Stimulated activated CD8-positive, alpha-beta memory T cell treated with anti-CD3 and anti-CD28 coated beads, Interleukin-2, amount 100 ng/mL, for 48 hours (primary cell): ENCODE results near the gene RASGRF1.

Source experiments
- DNase-seq, 2 donors: peaks; one replicate each; pipeline ENCODE4 v3.0.0-alpha.2; 2020; ENCODE audit warnings: low read depth in 2 of 2

Gene RASGRF1

DNA sequence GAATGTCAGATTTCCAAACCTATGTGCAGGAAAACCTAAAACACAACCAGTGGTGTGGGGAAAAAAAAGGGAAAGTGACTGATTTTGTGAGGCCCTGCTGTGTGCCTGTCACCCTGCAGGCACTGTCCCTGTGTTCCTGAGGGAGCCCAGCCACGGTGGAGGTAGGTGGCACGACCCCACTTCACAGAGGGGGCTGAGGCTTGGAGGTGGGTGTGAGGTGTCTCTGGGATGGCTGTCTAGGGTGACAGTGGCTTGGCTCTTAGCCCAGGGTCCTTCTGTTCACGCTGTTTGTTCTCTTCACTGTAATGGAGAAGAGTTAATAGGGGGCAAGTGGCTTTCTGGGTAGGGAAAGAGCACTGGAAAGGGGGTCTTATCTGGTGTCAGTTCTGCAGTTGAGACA lies 22.6 kb downstream of the RASGRF1 start:
- DNase-seq: no peak

DNA sequence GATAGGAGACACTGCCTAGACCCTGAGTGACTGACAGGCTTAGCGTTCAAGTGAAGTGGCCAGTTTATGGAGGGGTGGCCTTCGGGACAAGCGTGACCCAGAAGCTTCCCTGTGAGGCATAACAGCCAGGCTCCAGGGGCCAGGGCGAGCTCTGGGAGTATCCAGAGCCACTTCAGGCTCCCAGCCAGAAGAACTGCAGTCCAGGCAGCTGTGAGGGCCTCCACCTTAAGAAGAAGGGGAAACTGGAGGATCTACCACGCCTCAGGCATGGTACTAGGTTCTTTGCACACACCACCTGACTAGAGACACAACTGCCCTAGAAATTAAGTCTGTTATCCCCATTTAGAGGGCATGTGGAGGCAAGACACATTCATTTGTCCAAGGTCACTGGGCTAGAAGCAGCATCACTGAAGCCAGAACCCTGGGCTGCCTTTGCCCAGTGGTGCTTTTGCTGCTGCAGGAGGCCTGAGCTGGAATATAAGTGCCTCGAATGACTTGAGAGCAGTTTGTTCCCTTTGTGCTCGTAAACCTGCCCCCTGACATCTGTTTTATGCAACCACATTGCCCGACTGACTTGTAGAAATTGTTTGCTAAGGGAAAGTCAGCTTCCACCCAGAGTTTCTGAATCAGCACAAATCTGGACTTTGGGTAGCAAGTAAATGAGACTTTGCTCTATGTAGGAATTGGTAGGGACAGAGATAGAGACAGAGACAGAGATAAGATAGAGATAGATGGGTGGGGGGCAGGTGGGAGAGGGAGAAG lies 23.3 kb downstream of the RASGRF1 start:
- no peak for DNase-seq

DNA sequence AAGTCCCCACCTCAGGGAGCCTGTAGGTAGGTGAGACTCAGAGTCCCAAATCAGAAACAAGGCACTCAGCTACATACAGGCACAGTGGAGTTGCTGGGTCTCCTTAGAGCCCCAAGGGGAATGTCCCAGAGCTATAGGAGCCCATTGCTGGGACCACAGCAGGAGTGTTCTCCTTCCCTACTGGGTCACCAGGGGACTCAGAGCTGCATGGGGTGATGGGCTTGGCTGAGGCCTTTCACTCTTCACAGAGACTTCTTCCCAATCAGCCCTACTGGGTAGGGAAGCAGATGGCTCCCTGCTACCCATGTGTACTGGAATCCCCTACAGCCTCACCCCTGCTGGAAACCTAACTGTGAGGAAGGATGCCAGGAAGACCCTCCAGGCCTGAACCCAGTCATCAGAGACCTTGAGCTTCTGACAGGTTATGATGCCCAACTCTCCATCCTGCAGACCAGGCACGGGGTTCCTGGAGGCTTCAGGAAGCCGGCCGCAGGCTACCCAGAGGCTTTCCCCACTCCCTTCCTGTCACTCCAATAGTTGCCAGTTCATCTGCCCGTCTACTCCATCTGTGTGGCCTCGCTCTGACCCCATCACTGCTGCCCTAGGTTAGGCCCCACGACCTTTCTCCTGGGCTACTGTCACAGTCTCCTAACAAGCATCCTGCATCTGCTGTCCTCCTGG lies 24.0 kb downstream of the RASGRF1 start:
- no peak for DNase-seq

- no peak for DNase-seq
These were observed 24.7 kb downstream of the RASGRF1 start for GRCh38 chr15:79065706-79066376.

- DNase-seq: no peak
These were observed 25.2 kb downstream of the RASGRF1 start for GRCh38 chr15:79065361-79065705.

DNA sequence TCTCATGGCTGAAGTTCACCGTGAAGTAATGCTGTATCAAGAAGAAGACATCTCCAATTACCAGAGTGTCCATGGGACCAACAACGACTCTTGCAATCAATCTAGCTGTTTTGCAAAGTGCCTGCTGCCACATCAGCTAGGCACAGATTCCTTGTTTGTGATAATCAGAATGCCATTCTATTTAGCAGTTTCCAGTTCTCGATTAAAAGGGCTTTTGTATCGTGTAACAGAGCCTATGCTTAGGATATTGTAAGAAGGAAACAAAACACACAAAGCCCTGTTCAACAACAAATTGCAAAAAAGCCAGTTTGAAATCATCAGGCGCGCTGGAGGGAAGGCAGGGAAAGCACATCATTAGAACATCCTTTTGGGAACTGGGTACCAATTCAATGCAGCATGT lies 26.1 kb downstream of the RASGRF1 start:
- no peak for DNase-seq

- no peak for DNase-seq
These were observed 30.4 kb downstream of the RASGRF1 start for GRCh38 chr15:79060175-79060574.

- no peak for DNase-seq
These were observed 31.5 kb downstream of the RASGRF1 start for GRCh38 chr15:79059081-79059572.

DNA sequence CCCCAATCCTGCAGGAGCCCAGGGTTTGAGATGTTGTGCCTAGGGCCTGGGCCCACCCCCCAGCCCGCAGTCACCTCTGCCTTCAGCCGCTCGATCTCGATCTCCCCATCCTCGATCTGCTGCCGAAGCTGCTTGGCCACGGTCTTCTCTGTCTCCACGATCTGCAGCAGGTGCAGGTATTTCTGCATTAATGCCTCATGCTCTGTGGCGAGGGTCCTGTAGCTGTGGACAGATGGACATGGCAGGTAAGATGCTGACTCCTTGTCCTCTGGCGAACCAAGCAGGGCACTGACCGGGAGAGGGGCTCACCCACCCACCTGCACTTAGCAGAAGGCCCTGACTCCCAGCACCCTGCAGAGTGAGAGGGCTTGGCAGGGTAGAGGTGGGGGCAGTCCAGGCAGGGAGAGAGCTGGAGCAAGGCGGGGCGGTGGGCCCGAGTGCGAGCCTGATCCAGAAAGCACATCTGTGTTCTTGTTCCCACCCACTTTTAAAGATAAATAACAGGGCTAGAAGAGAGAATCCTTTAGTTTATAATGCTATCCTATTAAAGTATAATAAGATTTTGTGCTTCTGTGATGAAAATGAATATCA lies 32.2 kb downstream of the RASGRF1 start:
- DNase-seq: no peak

- no peak for DNase-seq
These were observed 33.5 kb downstream of the RASGRF1 start for GRCh38 chr15:79057050-79057449.

GRCh38 chr15:79054350-79054749 lies 36.2 kb downstream of the RASGRF1 start:
- no peak for DNase-seq

DNA sequence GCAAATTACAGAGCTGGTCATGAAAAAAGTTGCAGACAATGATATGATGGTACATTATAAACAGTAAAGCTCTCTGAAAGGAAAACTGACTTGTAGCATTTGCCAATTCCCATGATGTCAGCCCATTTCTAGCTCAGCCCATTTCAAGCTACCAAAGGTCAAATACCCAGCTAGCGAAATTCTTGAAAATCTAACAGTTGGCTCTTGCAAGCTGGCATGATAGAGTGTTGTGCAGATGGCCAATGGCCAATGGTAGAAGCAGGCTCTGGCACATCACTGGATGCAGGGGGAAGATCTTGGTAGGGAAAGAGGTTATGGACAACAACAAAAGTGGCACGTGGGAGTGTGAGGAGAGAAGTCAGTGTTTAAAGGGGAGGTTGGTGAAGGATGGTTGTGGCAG lies 36.7 kb downstream of the RASGRF1 start:
- DNase-seq: no peak

GRCh38 chr15:79051941-79052731 lies 38.4 kb downstream of the RASGRF1 start:
- no peak for DNase-seq

DNA sequence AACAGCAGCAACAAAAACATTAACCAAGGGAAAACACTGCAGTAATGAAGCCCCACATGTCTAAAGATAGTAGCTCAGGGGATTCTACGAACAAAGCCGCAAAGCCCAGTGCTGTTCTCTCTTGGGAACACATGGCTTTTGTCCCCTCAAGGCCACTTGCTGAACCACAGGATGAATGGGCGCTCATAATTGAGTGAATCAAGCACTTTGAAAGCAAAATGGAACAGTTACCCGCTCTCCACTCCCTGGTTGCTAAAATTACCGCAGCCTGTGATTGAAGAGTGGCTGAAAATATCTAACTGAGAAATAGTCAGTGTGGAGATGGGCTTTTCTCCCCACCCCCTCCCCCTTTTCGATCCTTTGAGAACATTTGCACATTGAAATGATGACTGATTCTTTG lies 39.6 kb downstream of the RASGRF1 start:
- DNase-seq: no peak

GRCh38 chr15:79050341-79050740 lies 40.2 kb downstream of the RASGRF1 start:
- DNase-seq: no peak

DNA sequence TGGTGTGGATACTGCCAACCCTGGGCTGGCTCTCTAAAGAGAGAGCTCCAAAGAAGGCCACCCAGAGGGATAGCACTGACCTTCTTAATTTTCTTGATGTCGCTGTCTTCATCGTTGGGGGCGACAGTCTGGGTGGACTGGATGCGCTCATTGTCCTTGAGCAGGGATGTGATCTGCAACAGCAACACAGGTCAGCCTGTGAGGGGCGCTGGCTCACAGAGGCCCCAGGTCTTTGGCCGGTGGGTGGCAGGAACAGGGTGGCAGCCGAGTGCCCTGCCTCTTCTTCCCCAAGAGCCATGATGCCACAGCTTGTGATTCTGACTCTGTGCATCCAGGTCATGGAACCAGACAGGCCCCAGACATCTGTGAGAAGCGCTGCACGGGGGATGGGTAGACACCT lies 41.2 kb downstream of the RASGRF1 start:
- DNase-seq: no peak

- DNase-seq: no peak
These were observed 42.7 kb downstream of the RASGRF1 start for GRCh38 chr15:79047676-79048439.

GRCh38 chr15:79046691-79047404 lies 43.7 kb downstream of the RASGRF1 start:
- DNase-seq: no peak

DNA sequence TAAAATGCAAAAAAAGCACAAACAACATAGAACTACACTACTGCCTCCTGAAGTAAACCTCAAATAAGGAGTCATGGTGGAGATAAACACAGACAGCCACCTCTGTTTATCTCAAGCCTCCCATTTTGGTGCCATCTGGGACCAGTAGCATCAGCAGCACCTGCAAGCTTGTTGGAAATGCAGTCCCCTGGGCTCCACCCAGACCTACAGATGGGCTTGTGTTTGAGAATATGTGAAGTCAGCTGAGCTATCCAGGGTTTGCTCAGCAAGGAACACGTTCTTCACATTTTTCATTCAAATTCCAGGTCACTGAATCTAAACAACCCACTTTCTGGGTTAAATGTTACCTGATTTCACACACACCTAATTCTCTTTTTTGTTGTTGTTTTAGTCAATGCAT lies 45.5 kb downstream of the RASGRF1 start:
- DNase-seq: no peak

DNA sequence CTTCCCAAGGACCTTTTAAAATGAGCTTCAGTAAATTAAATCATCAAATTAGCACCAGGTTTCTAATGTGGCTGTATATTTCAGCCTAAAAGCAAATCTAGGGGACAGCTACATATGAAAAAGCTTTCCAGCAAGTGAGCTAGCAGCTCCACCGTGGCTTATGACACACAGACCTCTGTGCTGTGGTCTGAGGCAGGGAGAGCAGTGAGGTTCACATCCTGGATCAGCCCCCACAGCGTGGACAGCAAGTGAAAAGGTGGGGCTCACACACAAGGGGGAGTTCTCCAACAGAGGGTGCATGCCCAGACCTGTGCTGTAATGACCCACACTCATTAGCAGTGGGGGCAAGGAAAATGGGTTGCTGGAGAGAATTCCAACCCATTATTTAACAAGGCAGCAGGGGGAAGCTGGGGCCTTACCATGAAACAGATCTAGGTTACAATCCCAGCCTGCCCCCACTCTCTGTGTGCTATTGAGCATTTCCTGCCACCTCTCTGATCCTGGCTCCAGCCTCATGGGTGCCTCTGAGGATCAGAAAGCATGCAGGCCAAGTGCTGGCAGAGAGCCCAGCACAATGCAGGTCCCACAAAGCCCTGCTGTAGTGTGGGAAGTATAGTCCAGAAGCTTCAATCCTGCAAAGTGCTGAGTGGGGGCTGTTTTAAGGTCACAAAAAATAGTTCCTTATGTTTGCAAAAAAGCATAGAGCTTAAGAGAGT lies 48.2 kb downstream of the RASGRF1 start:
- DNase-seq: no peak
